K562 (cell line): Measurements from ENCODE around the gene C19orf85. TPM values are rescaled to one million over a fixed set of nuclear protein-coding genes. Genes with fewer than 3 reads are reported as not detected.

Experiments used
- ATF2 ChIP-seq: sonication (generic); formaldehyde crosslinking; IDR thresholded peaks from 2 replicates; pipeline ENCODE4 v1.8.1; 2022; ENCODE audit warnings: missing genetic modification reagents
- CBX2 ChIP-seq: fragments of 200-600 bp; sonication (generic); IDR thresholded peaks from one replicate; pipeline ENCODE4 v1.6.1; 2012; ENCODE audit warnings: mild to moderate bottlenecking, low read length, inconsistent platforms; ENCODE audit not compliant: insufficient read depth, poor library complexity, severe bottlenecking
- CLOCK ChIP-seq: fragments of 250-450 bp; sonication (Bioruptor Pico); IDR thresholded peaks from 2 replicates; pipeline ENCODE4 v1.4.0; 2020; ENCODE audit warnings: mild to moderate bottlenecking, moderate library complexity, borderline replicate concordance
- EGR1 ChIP-seq: fragments of 450-650 bp; conservative IDR thresholded peaks from 2 replicates; pipeline ENCODE4 v1.6.1; 2017; ENCODE audit warnings: mild to moderate bottlenecking
- EWSR1 ChIP-seq: fragments of 450-650 bp; IDR thresholded peaks from 2 replicates; pipeline ENCODE4 v1.6.1; 2018; ENCODE audit warnings: borderline replicate concordance, mild to moderate bottlenecking, low read depth, moderate library complexity; ENCODE audit not compliant: partially characterized antibody
- FIP1L1 ChIP-seq: fragments of 200-400 bp; formaldehyde crosslinking; IDR thresholded peaks from 2 replicates; pipeline ENCODE4 v1.6.1; 2018; ENCODE audit warnings: mild to moderate bottlenecking, low read depth, low read length; ENCODE audit not compliant: poor library complexity, severe bottlenecking
- GABPB1 ChIP-seq: sonication (generic); formaldehyde crosslinking; IDR thresholded peaks from 2 replicates; pipeline ENCODE4 v1.8.0; 2022; ENCODE audit warnings: mild to moderate bottlenecking, missing genetic modification reagents
- HDAC8 ChIP-seq: fragments of 450-650 bp; IDR thresholded peaks from 2 replicates; pipeline ENCODE4 v1.6.1; 2016; ENCODE audit warnings: mild to moderate bottlenecking, missing genetic modification characterization, moderate library complexity, missing compliant biosample characterization
- KLF16 ChIP-seq: IDR thresholded peaks from 2 replicates; pipeline ENCODE4 v1.6.1; 2016; ENCODE audit warnings: antibody characterized with exemption
- MYNN ChIP-seq, 2 experiments: sonication (generic); formaldehyde crosslinking in 1 of 2; IDR thresholded peaks; 2 replicates each; pipeline versions ENCODE4 v1.5.0 to v1.6.1; 2016 to 2020; ENCODE audit warnings: antibody characterized with exemption in 1 of 2, missing genetic modification reagents in 1 of 2
- NCOR1 ChIP-seq: fragments of 450-650 bp; IDR thresholded peaks from 2 replicates; pipeline ENCODE4 v1.6.1; 2016; ENCODE audit warnings: mild to moderate bottlenecking, moderate library complexity
- NFE2L1 ChIP-seq: fragments of 450-650 bp; IDR thresholded peaks from 2 replicates; pipeline ENCODE4 v1.6.1; 2016; ENCODE audit warnings: missing genetic modification characterization, low read depth, mild to moderate bottlenecking, missing compliant biosample characterization, moderate library complexity, borderline replicate concordance
- SNAPC5 ChIP-seq: fragments of 250-450 bp; sonication (Bioruptor Pico); IDR thresholded peaks from 2 replicates; pipeline ENCODE4 v1.8.0; 2021; ENCODE audit warnings: moderate library complexity, mild to moderate bottlenecking, inconsistent platforms
- TEAD1 ChIP-seq, 2 experiments: fragments of 450-650 bp in 1 of 2; sonication (generic) in 1 of 2; formaldehyde crosslinking; IDR thresholded peaks; 2 replicates each; pipeline versions ENCODE4 v1.4.0 to v1.8.0; 2020 to 2022; ENCODE audit warnings: mild to moderate bottlenecking in 2 of 2, missing genetic modification reagents in 1 of 2
- ZBTB26 ChIP-seq: fragments of 450-650 bp; formaldehyde crosslinking; IDR thresholded peaks from 2 replicates; pipeline ENCODE4 v1.4.0; 2022; ENCODE audit warnings: missing genetic modification characterization
- ZNF12 ChIP-seq: sonication (generic); formaldehyde crosslinking; IDR thresholded peaks from 2 replicates; pipeline ENCODE4 v1.4.0; 2020; ENCODE audit warnings: mild to moderate bottlenecking, missing genetic modification reagents
- polyA plus RNA-seq, 8 experiments: library from polyadenylated mRNA; depleted of rRNA in 4 of 8; stranded (reverse) in 5 of 8; unstranded in 3 of 8; fragments of >200 nt; fragmentation: Nextera tagmentation in 2 of 8; fragmentation: Illumina TruSeq in 1 of 8; extraction: Ambion mirVana in 2 of 8; extraction: Trizol in 1 of 8; gene quantifications; 2 replicates each; pipeline versions ENCODE4 v1.2.1 to v1.2.3, GENCODE V29; 2011 to 2014; ENCODE audit warnings: inconsistent platforms in 1 of 8, missing spikeins in 1 of 8
- total RNA-seq, 7 experiments: library from RNA; depleted of rRNA in 6 of 7; stranded (reverse); fragments of >200 nt in 6 of 7; fragmentation: Illumina TruSeq in 2 of 7; extraction: Trizol in 2 of 7; gene quantifications; 2 replicates each; pipeline versions ENCODE4 v1.2.1 to v1.2.3, GENCODE V29; 2011 to 2021; ENCODE audit warnings: low replicate concordance in 1 of 7
- TF ChIP-seq, protein P1 (sequence below): fragments of 450-650 bp; IDR thresholded peaks from 2 replicates; pipeline ENCODE4 v1.6.1; 2017; ENCODE audit warnings: antibody characterized with exemption, mild to moderate bottlenecking

The C19orf85 gene
- total and polyA plus RNA-seq, 9 of the 15 experiments (the other 6 are each of a cell fraction or from before 2014, with no cell fraction given): not detected

DNA sequence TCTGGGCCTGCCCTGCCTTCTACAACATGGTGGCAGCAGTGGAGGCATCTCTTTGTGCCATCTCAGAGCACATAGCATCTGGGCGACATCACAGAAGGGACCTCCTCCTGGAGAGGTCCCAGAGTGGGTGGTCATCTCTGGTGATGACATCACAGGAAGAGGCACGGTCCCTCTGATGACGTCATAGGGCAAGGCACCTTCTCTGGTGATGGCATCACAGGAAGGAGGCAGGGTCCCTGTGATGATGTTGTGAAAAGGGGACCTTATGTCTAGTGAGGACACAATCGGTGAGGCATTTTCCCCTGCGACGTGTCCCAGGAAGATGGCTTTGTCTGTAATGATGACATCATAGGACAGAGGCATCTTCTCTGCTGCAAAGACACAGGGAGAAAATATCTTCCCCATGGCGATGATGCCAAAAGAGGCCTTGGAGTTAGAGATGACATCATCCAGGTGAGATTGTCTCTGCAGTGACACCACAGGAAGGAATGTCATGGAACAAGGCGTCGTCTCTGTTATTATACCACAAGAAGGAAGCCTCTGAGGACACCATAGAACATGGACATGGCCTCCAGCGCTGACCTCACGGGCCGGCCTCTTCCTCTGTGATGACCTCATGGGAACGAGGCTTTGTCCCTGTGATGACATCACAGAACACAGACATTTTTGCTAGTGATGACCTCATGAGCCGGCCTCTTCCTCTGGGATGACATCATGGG, 32.2 kb downstream of the C19orf85 start (continued):
- no peak for TF ChIP-seq ZNF12 (CRISPR knock-in tag)
- no peak for TF ChIP-seq EWSR1
- TF ChIP-seq GABPB1 (CRISPR knock-in tag): peak; percentile 88
- TF ChIP-seq HDAC8: no peak
- no peak for TF ChIP-seq FIP1L1
- no peak for TF ChIP-seq EGR1
- no peak for TF ChIP-seq KLF16
- no peak for TF ChIP-seq CBX2
- no peak for TF ChIP-seq CLOCK
- 0 out of 4 replicates have a peak, but pooled peaks of 1 of the 2 experiments have one; percentile 8 for TF ChIP-seq TEAD1 (CRISPR knock-in tag; IDR thresholded peaks at IDR 0.05)
- no peak for TF ChIP-seq NCOR1
- peak; percentile 93 for TF ChIP-seq ATF2 (CRISPR knock-in tag)
- no peak for TF ChIP-seq ZBTB26 (CRISPR knock-in tag)
- TF ChIP-seq, protein P1, sequence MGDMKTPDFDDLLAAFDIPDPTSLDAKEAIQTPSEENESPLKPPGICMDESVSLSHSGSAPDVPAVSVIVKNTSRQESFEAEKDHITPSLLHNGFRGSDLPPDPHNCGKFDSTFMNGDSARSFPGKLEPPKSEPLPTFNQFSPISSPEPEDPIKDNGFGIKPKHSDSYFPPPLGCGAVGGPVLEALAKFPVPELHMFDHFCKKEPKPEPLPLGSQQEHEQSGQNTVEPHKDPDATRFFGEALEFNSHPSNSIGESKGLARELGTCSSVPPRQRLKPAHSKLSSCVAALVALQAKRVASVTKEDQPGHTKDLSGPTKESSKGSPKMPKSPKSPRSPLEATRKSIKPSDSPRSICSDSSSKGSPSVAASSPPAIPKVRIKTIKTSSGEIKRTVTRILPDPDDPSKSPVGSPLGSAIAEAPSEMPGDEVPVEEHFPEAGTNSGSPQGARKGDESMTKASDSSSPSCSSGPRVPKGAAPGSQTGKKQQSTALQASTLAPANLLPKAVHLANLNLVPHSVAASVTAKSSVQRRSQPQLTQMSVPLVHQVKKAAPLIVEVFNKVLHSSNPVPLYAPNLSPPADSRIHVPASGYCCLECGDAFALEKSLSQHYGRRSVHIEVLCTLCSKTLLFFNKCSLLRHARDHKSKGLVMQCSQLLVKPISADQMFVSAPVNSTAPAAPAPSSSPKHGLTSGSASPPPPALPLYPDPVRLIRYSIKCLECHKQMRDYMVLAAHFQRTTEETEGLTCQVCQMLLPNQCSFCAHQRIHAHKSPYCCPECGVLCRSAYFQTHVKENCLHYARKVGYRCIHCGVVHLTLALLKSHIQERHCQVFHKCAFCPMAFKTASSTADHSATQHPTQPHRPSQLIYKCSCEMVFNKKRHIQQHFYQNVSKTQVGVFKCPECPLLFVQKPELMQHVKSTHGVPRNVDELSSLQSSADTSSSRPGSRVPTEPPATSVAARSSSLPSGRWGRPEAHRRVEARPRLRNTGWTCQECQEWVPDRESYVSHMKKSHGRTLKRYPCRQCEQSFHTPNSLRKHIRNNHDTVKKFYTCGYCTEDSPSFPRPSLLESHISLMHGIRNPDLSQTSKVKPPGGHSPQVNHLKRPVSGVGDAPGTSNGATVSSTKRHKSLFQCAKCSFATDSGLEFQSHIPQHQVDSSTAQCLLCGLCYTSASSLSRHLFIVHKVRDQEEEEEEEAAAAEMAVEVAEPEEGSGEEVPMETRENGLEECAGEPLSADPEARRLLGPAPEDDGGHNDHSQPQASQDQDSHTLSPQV: no peak
- no peak for TF ChIP-seq SNAPC5 (CRISPR knock-in tag)
- TF ChIP-seq MYNN (IDR thresholded peaks at IDR 0.05): no peak
- TF ChIP-seq MYNN (CRISPR knock-in tag; IDR thresholded peaks at IDR 0.05): no peak
- TF ChIP-seq NFE2L1 (tag): no peak
